Fibroblast of skin of abdomen (primary cell): ENCODE measurements around the gene PDZD4. TPM values are rescaled to one million over a fixed set of nuclear protein-coding genes. Genes with fewer than 3 reads are reported as not detected.

Experiments used
- DNase-seq: peaks from one replicate; pipeline ENCODE4 v3.0.0-alpha.2; 2013
- polyA plus RNA-seq, 2 experiments: library from polyadenylated mRNA; unstranded; fragments of 120-200 nt; gene quantifications; one replicate each; pipeline ENCODE4 v1.2.1, GENCODE V29; 2013; ENCODE audit not compliant: insufficient read length in 2 of 2

The PDZD4 gene
- 0.78 TPM for polyA plus RNA-seq (2013, experiment 1 of 2; ENCODE audit: insufficient read length)
- polyA plus RNA-seq (2013, experiment 2 of 2; ENCODE audit: insufficient read length) = 0.84 TPM

- no peak for DNase-seq
Measured at GRCh38 chrX:153829799-153830639, at the start of gene PDZD4. TSS of gene PDZD4 (minus strand) at chrX:153830544. CDS start at chrX:153830298, 246 bp downstream.

GRCh38 chrX:153879741-153880439 is 49.5 kb upstream of the PDZD4 start:
- DNase-seq = no peak

DNA sequence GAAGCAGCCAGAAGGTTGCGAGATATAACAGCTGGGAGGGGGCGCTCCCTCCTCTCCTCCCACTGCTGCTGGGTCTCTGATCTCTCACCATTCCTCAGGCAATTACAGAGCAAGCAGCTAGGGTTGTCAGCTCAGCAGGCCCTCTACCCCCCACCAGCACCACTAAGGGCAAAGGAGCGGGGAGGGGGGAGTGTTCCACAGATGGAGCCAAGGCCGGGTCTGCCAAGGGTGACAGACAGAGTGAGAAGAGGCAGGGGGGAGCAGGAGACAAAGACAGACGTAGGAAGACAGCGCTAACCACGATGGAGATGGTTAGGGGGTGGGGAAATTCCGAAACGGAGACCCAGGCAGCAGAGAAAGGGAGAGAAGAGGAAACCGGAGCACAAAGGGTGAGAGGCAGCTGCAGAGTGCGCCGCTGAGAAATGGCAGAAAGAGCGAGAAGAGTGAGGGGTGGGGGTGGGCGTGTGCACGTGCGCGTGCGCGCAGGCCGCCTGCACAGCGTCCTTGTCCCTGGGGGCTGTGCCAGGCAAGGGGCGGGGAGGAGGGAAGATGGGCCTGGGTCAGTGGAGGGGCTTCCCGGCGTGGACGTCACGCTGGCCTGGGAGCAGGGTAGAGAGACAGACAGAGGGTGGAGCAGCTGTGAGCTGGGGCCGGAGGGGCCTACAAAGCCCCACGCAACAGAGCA is 48.8 kb upstream of the PDZD4 start:
- DNase-seq = no peak

GRCh38 chrX:153878345-153878744 is 48.0 kb upstream of the PDZD4 start:
- DNase-seq = no peak

- no peak for DNase-seq
Measured at GRCh38 chrX:153877571-153878261, 47.4 kb upstream of the PDZD4 start.

GRCh38 chrX:153876112-153876491 is 45.8 kb upstream of the PDZD4 start:
- no peak for DNase-seq

- DNase-seq = peak; percentile 19
Measured at GRCh38 chrX:153875391-153876111, 45.2 kb upstream of the PDZD4 start.

DNA sequence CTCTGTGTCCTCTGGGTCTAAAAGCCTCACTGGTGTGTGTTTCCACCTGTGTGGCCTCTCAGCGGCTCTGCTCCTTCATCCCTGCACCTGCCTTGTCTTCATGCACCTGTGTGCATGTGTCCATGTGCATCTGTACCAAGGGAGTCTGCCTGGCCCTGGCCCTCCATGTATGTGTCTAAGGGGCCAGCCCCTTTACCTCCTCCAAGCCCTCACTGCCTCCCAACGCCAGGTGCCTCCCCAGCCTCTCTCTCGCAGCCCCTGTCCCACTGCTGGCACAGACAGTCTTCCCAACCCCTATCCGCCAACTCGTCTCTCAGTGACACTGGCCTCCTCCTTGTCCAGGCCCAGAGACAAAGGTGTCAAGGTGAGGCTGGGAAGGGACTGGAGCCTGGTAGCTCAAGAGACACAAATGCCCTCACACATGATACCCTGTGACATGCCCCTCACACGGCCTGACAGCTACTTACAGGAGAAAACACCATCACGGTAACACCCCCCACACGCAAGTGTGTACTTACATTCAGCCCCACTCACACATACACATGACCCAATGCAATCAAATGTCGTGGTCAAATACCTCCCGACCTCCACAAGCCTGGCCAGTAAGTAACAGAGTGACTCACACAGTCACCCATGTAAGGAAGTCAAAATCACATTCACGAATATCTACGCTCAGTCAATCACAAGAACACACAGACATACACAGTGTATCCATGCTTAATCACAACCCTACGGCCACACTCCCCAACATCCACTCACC is 44.2 kb upstream of the PDZD4 start:
- no peak for DNase-seq

GRCh38 chrX:153874085-153874365 is 43.7 kb upstream of the PDZD4 start:
- DNase-seq = no peak

- no peak for DNase-seq
Measured at GRCh38 chrX:153873282-153874084, 43.1 kb upstream of the PDZD4 start.

- no peak for DNase-seq
Measured at GRCh38 chrX:153871946-153872878, 41.9 kb upstream of the PDZD4 start.

DNA sequence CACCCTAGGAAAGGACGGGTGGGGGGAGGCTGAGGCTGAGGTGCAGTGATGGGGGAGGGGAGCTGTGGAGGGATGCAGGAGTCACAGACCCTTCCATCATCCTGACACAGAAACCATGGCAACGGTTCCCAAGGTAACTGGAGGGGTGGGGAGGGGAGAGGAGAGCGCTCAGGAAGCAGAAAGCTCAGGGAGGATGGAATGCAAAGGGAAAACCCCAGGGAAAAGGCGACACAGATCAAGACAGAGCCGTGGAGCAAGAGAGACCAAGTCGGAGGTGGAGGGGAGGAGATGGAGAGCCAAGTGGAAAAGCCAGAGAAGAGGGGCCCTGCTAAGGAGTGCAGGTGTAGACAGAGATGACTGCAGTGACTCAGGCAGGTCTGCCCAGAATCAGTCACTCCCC is 41.1 kb upstream of the PDZD4 start:
- DNase-seq = no peak

- DNase-seq = no peak
Measured at GRCh38 chrX:153870791-153871360, 40.5 kb upstream of the PDZD4 start.

DNA sequence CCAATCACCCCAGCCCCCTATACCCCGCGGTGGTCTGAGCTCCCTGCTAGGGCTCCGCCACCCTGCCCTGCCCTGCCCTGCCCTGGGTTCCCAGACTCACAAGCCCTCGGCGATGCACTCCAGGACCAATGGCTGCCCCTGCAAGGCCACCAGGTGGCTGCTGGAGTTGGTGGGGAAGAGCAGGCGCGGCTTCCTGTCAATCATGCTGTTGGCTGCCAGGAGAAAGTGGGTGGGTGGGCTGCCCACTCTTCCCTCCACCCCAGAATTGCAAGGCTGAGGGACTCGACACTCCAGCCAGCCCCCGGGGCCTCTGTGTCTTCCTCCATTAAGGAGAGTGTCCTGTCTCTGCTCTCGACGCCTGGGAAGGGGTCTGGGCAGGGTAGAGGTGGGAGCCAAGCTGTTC is 39.9 kb upstream of the PDZD4 start:
- no peak for DNase-seq

- no peak for DNase-seq
Measured at GRCh38 chrX:153869473-153870287, 39.3 kb upstream of the PDZD4 start.

GRCh38 chrX:153868576-153869472 is 38.5 kb upstream of the PDZD4 start:
- DNase-seq = no peak

DNA sequence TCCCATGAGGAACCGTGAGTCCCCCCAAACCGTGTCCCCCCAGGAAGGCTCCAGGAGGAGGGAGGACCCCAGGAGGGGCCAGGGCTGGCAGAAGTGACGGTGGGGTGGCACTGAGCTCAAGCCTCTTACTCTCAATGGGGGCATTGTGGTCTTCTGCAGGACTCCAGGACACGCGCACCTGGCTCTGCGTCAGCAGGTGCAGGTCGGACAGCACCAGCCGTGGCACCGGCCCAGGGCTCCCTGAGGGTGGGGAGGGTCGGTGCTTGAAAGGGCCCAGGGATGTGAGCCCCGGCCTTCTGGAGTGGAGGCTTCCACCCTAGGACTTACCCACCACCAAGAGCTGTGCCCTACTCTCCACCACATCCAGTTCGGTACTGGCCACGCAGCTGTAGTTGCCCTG is 37.3 kb upstream of the PDZD4 start:
- DNase-seq = no peak
